GM23338 (cell line): ENCODE results near the gene PPP2R2B. TPM values are rescaled to one million over a fixed set of nuclear protein-coding genes. Genes with fewer than 3 reads are reported as not detected.

Experiments
- ATAC-seq: fragments of 200-7000 bp; cut with Tn5 transposase; 3 replicates; pipeline ENCODE4 v1.9.1; 2020
- DNase-seq: peaks from one replicate; pipeline ENCODE4 v3.0.0-alpha.2; 2015; ENCODE audit warnings: low spot score
- H2AFZ ChIP-seq: fragments of 200-600 bp; sonication (generic); 2 replicates; pipeline ENCODE4 v1.8.0; 2016; ENCODE audit warnings: antibody characterized with exemption, mild to moderate bottlenecking, moderate library complexity
- H3F3A ChIP-seq: fragments of 200-600 bp; sonication (generic); replicated peaks from 2 replicates; pipeline ENCODE4 v1.8.0; 2017; ENCODE audit warnings: antibody characterized with exemption, mixed run types, low read depth
- H3K27ac ChIP-seq: fragments of 200-600 bp; sonication (generic); 2 replicates; pipeline ENCODE4 v1.6.1; 2016; ENCODE audit warnings: low read depth
- H3K27me3 ChIP-seq: fragments of 200-600 bp; sonication (generic); 2 replicates; pipeline ENCODE4 v1.8.0; 2016; ENCODE audit warnings: mild to moderate bottlenecking, mixed run types, moderate library complexity; ENCODE audit not compliant: insufficient read depth
- H3K36me3 ChIP-seq: fragments of 200-600 bp; sonication (generic); 2 replicates; pipeline ENCODE4 v1.8.0; 2016; ENCODE audit warnings: mild to moderate bottlenecking; ENCODE audit not compliant: insufficient read depth
- H3K4me1 ChIP-seq: fragments of 200-600 bp; sonication (generic); 2 replicates; pipeline ENCODE4 v1.8.0; 2016; ENCODE audit warnings: mild to moderate bottlenecking, moderate library complexity; ENCODE audit not compliant: insufficient read depth
- H3K4me2 ChIP-seq: fragments of 200-600 bp; sonication (generic); 2 replicates; pipeline ENCODE4 v1.7.1; 2017; ENCODE audit warnings: mixed run types
- H3K4me3 ChIP-seq: fragments of 200-600 bp; sonication (generic); 2 replicates; pipeline ENCODE4 v1.6.1; 2016; ENCODE audit warnings: mixed run types
- H3K79me2 ChIP-seq: fragments of 200-600 bp; sonication (generic); replicated peaks from 2 replicates; pipeline ENCODE4 v1.8.0; 2017; ENCODE audit warnings: mild to moderate bottlenecking; ENCODE audit not compliant: insufficient read depth
- H3K9me2 ChIP-seq: fragments of 200-600 bp; sonication (generic); 2 replicates; pipeline ENCODE4 v1.8.0; 2017; ENCODE audit not compliant: insufficient read depth
- H4K20me1 ChIP-seq: fragments of 200-600 bp; sonication (generic); replicated peaks from 2 replicates; pipeline ENCODE4 v1.8.0; 2017; ENCODE audit warnings: mild to moderate bottlenecking; ENCODE audit not compliant: insufficient read depth
- H3K27ac Mint-ChIP-seq: 2 replicates; pipeline ENCODE4 v1.8.0; 2020; ENCODE audit warnings: inconsistent platforms, mild to moderate bottlenecking, moderate library complexity, mixed read lengths
- H3K27me3 Mint-ChIP-seq: 3 replicates; pipeline ENCODE4 v1.8.0; 2022; ENCODE audit warnings: low read depth, mild to moderate bottlenecking, moderate library complexity, mixed read lengths, inconsistent platforms; ENCODE audit not compliant: insufficient read depth, poor library complexity
- H3K36me3 Mint-ChIP-seq: 3 replicates; pipeline ENCODE4 v1.8.0; 2021; ENCODE audit warnings: low read depth, mild to moderate bottlenecking, inconsistent platforms, moderate library complexity, mixed read lengths
- H3K4me1 Mint-ChIP-seq: 3 replicates; pipeline ENCODE4 v1.8.0; 2020; ENCODE audit warnings: mild to moderate bottlenecking, inconsistent platforms, mixed read lengths
- H3K4me3 Mint-ChIP-seq: 3 replicates; pipeline ENCODE4 v1.8.0; 2021; ENCODE audit warnings: moderate library complexity, mild to moderate bottlenecking, inconsistent platforms, mixed read lengths
- H3K9me3 Mint-ChIP-seq: 3 replicates; pipeline ENCODE4 v1.8.0; 2020; ENCODE audit warnings: moderate library complexity, mild to moderate bottlenecking, inconsistent platforms, mixed read lengths
- CREB1 ChIP-seq: fragments of 250-450 bp; sonication (Bioruptor Pico); IDR thresholded peaks from 2 replicates; pipeline ENCODE4 v1.5.0; 2020; ENCODE audit warnings: low read depth, mild to moderate bottlenecking, moderate library complexity
- ETS1 ChIP-seq: IDR thresholded peaks from 2 replicates; pipeline ENCODE4 v1.6.1; 2016; ENCODE audit warnings: antibody characterized with exemption
- EZH2 ChIP-seq: fragments of 200-600 bp; sonication (generic); IDR thresholded peaks from one replicate; pipeline ENCODE4 v1.8.0; 2017; ENCODE audit warnings: antibody characterized with exemption, mild to moderate bottlenecking, low read depth; ENCODE audit not compliant: unreplicated experiment
- EZH2phosphoT487 ChIP-seq: fragments of 200-600 bp; sonication (generic); IDR thresholded peaks from one replicate; pipeline ENCODE4 v1.8.1; 2018; ENCODE audit warnings: antibody characterized with exemption; ENCODE audit not compliant: unreplicated experiment
- JUNB ChIP-seq: IDR thresholded peaks from one replicate; pipeline ENCODE4 v1.6.1; 2016; ENCODE audit warnings: antibody characterized with exemption; ENCODE audit not compliant: unreplicated experiment
- NANOG ChIP-seq: IDR thresholded peaks from 2 replicates; pipeline ENCODE4 v1.6.1; 2016; ENCODE audit warnings: antibody characterized with exemption, borderline replicate concordance
- POLR2AphosphoS5 ChIP-seq: IDR thresholded peaks from 2 replicates; pipeline ENCODE4 v1.6.1; 2016; ENCODE audit warnings: antibody characterized with exemption, low read depth
- STAT1 ChIP-seq: IDR thresholded peaks from one replicate; pipeline ENCODE4 v1.6.1; 2016; ENCODE audit warnings: antibody characterized with exemption; ENCODE audit not compliant: unreplicated experiment
- ZNF114 ChIP-seq: fragments of 250-450 bp; sonication (Bioruptor Pico); IDR thresholded peaks from 2 replicates; pipeline ENCODE4 v1.5.0; 2020; ENCODE audit warnings: mild to moderate bottlenecking, moderate library complexity
- ZNF331 ChIP-seq: fragments of 250-450 bp; sonication (Bioruptor Pico); IDR thresholded peaks from 2 replicates; pipeline ENCODE4 v1.5.0; 2020; ENCODE audit warnings: low read depth, mild to moderate bottlenecking, moderate library complexity
- ZNF462 ChIP-seq: fragments of 250-450 bp; sonication (Bioruptor Pico); IDR thresholded peaks from 2 replicates; pipeline ENCODE4 v1.5.0; 2020; ENCODE audit warnings: mild to moderate bottlenecking, moderate library complexity
- polyA plus RNA-seq: library from polyadenylated mRNA; unstranded; fragments of >200 nt; fragmentation: Nextera tagmentation; extraction: Ambion mirVana; gene quantifications from 2 replicates; pipeline ENCODE4 v1.2.1, GENCODE V29; 2016
- total RNA-seq: library from RNA; depleted of rRNA; stranded (reverse); fragments of >200 nt; shearing (Covaris generic); gene quantifications from 2 replicates; pipeline ENCODE4 v1.2.3, GENCODE V29; 2014
- TF ChIP-seq, protein P1 (sequence below), 2 experiments: fragments of 200-600 bp in 1 of 2; sonication (generic) in 1 of 2; conservative IDR thresholded peaks; 2 replicates each; pipeline versions ENCODE4 v1.5.1 to v1.6.1; 2016 to 2017; ENCODE audit warnings: antibody characterized with exemption in 2 of 2, low read depth in 2 of 2, mild to moderate bottlenecking in 2 of 2, moderate library complexity in 1 of 2
- TF ChIP-seq, protein P2 (sequence below): IDR thresholded peaks from one replicate; pipeline ENCODE4 v1.6.1; 2018; ENCODE audit warnings: antibody characterized with exemption; ENCODE audit not compliant: unreplicated experiment

The PPP2R2B gene
- total and polyA plus RNA-seq, 2 experiments from 2014 or later: 21.3 to 33.9 TPM

DNA sequence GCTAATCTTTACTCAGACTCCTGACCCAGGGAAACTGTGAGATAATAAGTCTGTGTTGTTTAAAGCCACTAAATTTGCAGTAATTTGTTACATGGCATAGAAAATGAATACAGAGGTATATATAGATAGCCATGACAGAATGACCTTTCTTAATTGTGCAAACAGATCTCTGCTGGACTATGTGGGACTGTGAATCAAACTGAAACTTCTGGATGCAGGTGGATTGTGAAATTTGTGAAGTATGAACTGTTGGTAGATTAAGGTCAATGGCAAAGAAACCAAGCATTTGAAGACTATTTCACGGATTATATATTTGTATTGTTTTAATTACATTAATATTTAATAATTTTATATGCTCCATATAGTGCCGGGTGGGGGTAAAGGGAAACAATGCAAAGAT is 310.4 kb downstream of the PPP2R2B start:
- no peaks in the 10 kb centered on the region for H3K9me2 ChIP-seq
- ATAC-seq (no peak), DNase-seq (no peak)
- no peaks in the 10 kb centered on the region for H4K20me1 ChIP-seq
- H3K27ac Mint-ChIP-seq: no peak overlapping the region
- no peaks in the 10 kb centered on the region for H3F3A ChIP-seq
- no peak overlapping the region for H3K27ac ChIP-seq
- no peak for TF ChIP-seq EZH2
- no peak for TF ChIP-seq STAT1
- TF ChIP-seq ZNF114 (CRISPR knock-in tag): no peak
- no peak for TF ChIP-seq ZNF331 (CRISPR knock-in tag)
- TF ChIP-seq EZH2phosphoT487: no peak
- TF ChIP-seq JUNB: no peak
- no peak for TF ChIP-seq ZNF462 (CRISPR knock-in tag)
- no peak for TF ChIP-seq NANOG
- TF ChIP-seq CREB1 (CRISPR knock-in tag): no peak
- TF ChIP-seq ETS1: no peak
- TF ChIP-seq, protein P1, sequence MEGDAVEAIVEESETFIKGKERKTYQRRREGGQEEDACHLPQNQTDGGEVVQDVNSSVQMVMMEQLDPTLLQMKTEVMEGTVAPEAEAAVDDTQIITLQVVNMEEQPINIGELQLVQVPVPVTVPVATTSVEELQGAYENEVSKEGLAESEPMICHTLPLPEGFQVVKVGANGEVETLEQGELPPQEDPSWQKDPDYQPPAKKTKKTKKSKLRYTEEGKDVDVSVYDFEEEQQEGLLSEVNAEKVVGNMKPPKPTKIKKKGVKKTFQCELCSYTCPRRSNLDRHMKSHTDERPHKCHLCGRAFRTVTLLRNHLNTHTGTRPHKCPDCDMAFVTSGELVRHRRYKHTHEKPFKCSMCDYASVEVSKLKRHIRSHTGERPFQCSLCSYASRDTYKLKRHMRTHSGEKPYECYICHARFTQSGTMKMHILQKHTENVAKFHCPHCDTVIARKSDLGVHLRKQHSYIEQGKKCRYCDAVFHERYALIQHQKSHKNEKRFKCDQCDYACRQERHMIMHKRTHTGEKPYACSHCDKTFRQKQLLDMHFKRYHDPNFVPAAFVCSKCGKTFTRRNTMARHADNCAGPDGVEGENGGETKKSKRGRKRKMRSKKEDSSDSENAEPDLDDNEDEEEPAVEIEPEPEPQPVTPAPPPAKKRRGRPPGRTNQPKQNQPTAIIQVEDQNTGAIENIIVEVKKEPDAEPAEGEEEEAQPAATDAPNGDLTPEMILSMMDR (conservative IDR thresholded peaks at IDR 0.05; ENCODE audit: low read depth in 2 of 2): no peak
- TF ChIP-seq, protein P2, sequence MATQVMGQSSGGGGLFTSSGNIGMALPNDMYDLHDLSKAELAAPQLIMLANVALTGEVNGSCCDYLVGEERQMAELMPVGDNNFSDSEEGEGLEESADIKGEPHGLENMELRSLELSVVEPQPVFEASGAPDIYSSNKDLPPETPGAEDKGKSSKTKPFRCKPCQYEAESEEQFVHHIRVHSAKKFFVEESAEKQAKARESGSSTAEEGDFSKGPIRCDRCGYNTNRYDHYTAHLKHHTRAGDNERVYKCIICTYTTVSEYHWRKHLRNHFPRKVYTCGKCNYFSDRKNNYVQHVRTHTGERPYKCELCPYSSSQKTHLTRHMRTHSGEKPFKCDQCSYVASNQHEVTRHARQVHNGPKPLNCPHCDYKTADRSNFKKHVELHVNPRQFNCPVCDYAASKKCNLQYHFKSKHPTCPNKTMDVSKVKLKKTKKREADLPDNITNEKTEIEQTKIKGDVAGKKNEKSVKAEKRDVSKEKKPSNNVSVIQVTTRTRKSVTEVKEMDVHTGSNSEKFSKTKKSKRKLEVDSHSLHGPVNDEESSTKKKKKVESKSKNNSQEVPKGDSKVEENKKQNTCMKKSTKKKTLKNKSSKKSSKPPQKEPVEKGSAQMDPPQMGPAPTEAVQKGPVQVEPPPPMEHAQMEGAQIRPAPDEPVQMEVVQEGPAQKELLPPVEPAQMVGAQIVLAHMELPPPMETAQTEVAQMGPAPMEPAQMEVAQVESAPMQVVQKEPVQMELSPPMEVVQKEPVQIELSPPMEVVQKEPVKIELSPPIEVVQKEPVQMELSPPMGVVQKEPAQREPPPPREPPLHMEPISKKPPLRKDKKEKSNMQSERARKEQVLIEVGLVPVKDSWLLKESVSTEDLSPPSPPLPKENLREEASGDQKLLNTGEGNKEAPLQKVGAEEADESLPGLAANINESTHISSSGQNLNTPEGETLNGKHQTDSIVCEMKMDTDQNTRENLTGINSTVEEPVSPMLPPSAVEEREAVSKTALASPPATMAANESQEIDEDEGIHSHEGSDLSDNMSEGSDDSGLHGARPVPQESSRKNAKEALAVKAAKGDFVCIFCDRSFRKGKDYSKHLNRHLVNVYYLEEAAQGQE: no peak
- no peak for TF ChIP-seq POLR2AphosphoS5
- no peak overlapping the region for H3K4me3 Mint-ChIP-seq
- H3K4me2 ChIP-seq: no peak overlapping the region
- H3K79me2 ChIP-seq: no peaks in the 10 kb centered on the region
- no peak overlapping the region for H3K4me3 ChIP-seq
- no peaks in the 10 kb centered on the region for H3K36me3 ChIP-seq
- H3K4me1 ChIP-seq: no peaks in the 10 kb centered on the region
- H3K27me3 ChIP-seq: no peaks in the 10 kb centered on the region
- H3K4me1 Mint-ChIP-seq: peaks cover 3% of the 10 kb centered on the region
- H3K36me3 Mint-ChIP-seq: peaks cover 11% of the 10 kb centered on the region
- H3K27me3 Mint-ChIP-seq: no peaks in the 10 kb centered on the region
- H3K9me3 Mint-ChIP-seq: peaks cover 14% of the 10 kb centered on the region
- no peak overlapping the region for H2AFZ ChIP-seq
